Measurements from ENCODE around the gene ATXN7L2.

DNA sequence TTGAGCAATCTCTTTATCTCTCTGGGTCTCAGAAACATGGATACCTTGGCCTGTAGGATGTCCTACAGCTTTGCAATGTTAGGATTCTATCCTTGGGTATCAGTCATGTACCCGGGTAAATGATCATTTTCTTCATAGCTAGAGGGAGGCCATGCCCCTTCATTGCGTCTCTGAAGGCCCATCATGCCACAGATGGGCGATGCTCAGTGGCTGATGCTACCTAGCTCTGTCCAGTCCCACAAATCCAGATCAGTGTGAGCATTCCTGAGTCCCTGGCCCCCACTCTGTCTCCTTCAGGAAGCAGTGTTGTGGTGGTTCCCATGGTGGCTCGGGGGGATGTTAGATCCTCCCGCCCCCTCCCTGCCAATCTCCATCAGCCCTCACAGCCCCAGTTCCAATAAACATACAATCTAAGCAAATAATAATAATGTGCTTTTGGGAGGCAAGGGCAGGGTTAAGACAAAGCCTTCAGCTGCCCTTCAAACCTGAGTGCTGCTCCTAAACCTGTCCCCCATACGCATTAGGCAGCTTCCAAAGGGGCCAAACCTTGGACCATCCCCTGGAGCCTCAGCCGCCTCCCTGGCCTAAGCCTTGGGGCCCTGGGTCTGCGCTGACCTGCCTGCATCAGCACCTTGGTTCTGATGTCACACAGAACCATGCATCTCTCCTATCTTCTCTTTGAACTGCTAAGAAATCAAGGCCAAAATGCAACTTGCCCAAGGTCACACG, 55.3 kb downstream of the ATXN7L2 start:
- TF ChIP-seq, protein P1, sequence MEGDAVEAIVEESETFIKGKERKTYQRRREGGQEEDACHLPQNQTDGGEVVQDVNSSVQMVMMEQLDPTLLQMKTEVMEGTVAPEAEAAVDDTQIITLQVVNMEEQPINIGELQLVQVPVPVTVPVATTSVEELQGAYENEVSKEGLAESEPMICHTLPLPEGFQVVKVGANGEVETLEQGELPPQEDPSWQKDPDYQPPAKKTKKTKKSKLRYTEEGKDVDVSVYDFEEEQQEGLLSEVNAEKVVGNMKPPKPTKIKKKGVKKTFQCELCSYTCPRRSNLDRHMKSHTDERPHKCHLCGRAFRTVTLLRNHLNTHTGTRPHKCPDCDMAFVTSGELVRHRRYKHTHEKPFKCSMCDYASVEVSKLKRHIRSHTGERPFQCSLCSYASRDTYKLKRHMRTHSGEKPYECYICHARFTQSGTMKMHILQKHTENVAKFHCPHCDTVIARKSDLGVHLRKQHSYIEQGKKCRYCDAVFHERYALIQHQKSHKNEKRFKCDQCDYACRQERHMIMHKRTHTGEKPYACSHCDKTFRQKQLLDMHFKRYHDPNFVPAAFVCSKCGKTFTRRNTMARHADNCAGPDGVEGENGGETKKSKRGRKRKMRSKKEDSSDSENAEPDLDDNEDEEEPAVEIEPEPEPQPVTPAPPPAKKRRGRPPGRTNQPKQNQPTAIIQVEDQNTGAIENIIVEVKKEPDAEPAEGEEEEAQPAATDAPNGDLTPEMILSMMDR (IDR thresholded peaks at IDR 0.05) = no peak
- no peak for TF ChIP-seq POLR2A (IDR thresholded peaks at IDR 0.05)
